Activated CD8-positive, alpha-beta memory T cell treated with anti-CD3 and anti-CD28 coated beads for 36 hours (primary cell): ENCODE data around the gene THEM5. TPM values are rescaled to one million over a fixed set of nuclear protein-coding genes. Genes with fewer than 3 reads are reported as not detected.
"Not testable (repeated sequence)": the region's sequence is repeated elsewhere in the genome, so short reads cannot be mapped to it uniquely, and the experiment has no call there.

Experiments
- CTCF ChIA-PET: fragments of 350-600 bp; sonication (Branson Sonifier 250); formaldehyde crosslinking; loops from one replicate; lab custom pipeline; 2021; ENCODE audit warnings: antibody characterized with exemption; lab: Charles Lee
- POLR2A ChIA-PET: fragments of 350-600 bp; sonication (Branson Sonifier 250); formaldehyde crosslinking; loops from one replicate; lab custom pipeline; 2021; ENCODE audit warnings: antibody characterized with exemption; lab: Charles Lee
- total RNA-seq, 2 experiments: library from RNA; stranded (reverse); gene quantifications; one replicate each; pipeline ENCODE4 v1.2.3, GENCODE V29; 2021

Gene THEM5
- total RNA-seq: not detected

DNA sequence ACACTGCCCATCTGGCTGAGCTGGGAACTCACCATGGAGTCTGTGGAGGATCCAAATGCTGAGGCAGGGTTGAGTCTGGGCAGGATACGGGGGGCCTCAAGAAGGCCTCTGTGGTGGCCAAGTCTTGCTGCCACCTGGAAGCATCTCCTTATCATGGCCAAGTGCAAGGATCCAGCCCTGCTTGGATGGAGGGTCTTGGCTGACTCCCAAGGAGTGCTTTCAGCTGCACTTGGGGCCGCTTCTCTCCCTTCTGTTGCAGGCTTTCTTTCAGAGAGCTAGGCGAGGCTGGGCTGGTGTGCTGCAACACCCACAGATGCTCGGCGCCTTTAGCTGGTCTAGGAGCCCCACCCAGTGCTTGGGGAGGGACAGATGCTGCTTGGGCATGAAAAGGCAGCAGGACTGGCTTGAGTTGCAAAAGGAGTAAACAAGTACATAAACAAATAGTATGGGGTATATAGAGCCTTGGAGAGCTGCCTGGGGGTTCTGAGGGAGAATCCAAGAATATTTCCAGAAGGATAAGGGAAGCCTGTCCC is at the start of gene THEM5:
THEM5 (minus strand) TSS at position 302 of the 533 bp plus-strand sequence; CDS start at position 155, 147 bp downstream.
- POLR2A ChIA-PET: no interaction called here
- CTCF ChIA-PET: interaction anchor here (0.6 to 1.1 kb wide), 2 partner anchors 12 to 13 kb away, joined by 3 to 5 read pairs; partner anchors contain the start of gene C2CD4D

DNA sequence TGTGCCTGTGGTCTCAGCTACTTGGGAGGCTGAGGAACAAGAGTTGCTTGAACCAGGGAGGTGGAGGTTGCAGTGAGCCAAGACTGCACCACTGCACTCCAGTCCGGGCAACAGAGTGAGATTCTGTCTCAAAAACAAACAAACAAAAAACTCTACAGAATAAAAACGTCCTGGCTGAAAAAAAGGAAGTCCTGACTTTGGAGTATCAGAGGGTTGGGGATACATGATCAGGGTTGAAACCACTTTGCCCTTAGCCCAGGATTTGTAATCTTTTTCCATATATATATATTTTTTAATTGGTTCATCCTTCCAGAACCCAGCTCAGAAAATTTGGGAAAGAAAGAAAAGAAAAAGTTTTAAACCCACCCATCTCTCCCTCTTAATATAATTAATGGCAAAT is 49.3 kb upstream of the THEM5 start:
- CTCF ChIA-PET: no interaction called here
- POLR2A ChIA-PET: no interaction called here

- CTCF ChIA-PET, POLR2A ChIA-PET: not testable (repeated sequence)
These were observed 47.3 kb upstream of the THEM5 start for GRCh38 chr1:151900804-151901203.

- CTCF ChIA-PET: interaction anchor here (1.3 to 1.6 kb wide), 3 partner anchors 36 to 164 kb away, joined by 4 to 5 read pairs (median 4); no protein-coding TSS in a partner anchor
- POLR2A ChIA-PET: interaction anchor here (0.5 kb wide), 1 partner anchor 28 kb away, joined by 3 read pairs; no protein-coding TSS in a partner anchor
These were observed 45.0 kb upstream of the THEM5 start for GRCh38 chr1:151898519-151898991.

- ChIA-PET POLR2A (no interaction called here), CTCF (interaction anchor here (1.3 to 2.4 kb wide), 4 partner anchors 36 to 163 kb away, joined by 4 to 8 read pairs (median 4); no protein-coding TSS in a partner anchor)
These were observed 44.5 kb upstream of the THEM5 start for GRCh38 chr1:151897991-151898431.

DNA sequence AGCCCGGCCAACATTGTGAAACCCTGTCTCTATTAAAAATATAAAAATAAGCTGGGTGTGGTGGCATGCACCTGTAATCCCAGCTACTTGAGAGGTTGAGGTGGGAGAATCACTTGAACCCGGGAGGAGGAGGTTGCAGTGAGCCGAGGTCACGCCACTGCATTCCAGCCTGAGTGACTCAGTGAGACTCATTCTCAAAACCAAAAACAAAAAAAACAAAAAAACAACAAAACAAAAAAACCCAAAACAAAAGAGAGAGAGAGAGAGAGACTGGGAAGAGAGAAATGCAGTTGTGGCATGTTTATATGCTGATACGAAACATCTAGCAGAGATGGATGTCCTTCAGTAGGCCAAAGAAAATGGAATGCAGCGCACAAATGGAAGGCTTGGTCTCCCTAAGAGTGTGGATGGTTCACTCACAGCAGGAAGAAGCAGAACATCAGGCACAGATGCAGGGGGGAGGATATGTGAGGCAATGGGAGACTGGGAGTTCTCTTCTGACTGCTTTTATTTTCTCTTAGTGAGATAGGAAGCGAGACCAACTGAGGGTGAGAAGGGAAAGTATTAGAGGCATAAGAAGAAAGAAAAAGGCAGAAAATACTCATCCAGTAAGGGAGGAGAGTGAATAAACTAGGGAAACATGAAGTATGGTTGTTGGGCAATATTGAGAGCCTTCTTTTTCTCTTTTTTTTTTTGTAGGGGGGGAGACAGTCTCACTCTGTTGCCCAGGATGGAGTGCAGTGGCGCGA is 39.8 kb upstream of the THEM5 start:
- ChIA-PET POLR2A (no interaction called here), CTCF (no interaction called here)

- ChIA-PET CTCF (no interaction called here), POLR2A (no interaction called here)
These were observed 38.7 kb upstream of the THEM5 start for GRCh38 chr1:151892190-151892589.

- CTCF ChIA-PET: no interaction called here
- POLR2A ChIA-PET: no interaction called here
These were observed 38.0 kb upstream of the THEM5 start for GRCh38 chr1:151891512-151891911.

GRCh38 chr1:151888972-151889570 is 35.6 kb upstream of the THEM5 start:
- CTCF ChIA-PET: interaction anchor here (1.0 to 1.6 kb wide), 3 partner anchors 45 to 126 kb away, joined by 3 to 5 read pairs (median 3); no protein-coding TSS in a partner anchor
- POLR2A ChIA-PET: no interaction called here

- POLR2A ChIA-PET: no interaction called here
These were observed 33.5 kb upstream of the THEM5 start for GRCh38 chr1:151887028-151887427.

GRCh38 chr1:151885479-151885878 is 32.0 kb upstream of the THEM5 start:
- CTCF ChIA-PET: no interaction called here
- POLR2A ChIA-PET: no interaction called here

More at GRCh38 chr1:151887028-151887427, 33.5 kb upstream of the THEM5 start:
- CTCF ChIA-PET: no interaction called here

- CTCF ChIA-PET, POLR2A ChIA-PET: not testable (repeated sequence)
These were observed 31.4 kb upstream of the THEM5 start for GRCh38 chr1:151884879-151885278.

DNA sequence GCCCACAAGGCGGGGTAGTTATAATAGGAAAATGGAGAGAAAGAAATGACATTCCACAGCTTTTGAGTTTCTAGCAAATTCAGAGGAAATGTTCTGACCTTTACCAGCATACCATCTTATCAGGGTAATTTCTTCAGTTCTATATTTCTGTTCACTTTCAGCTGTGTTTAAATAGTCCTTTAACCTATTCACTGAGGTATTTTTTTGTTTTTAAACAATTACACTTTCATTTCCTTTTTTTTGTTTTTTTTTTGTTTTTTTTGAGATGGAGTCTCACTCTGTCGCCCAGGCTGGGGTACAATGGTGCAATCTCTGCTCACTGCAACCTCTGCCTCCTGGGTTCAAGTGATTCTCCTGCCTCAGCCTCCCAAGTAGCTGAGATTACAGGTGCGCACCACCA is 30.9 kb upstream of the THEM5 start:
- CTCF ChIA-PET, POLR2A ChIA-PET: not testable (repeated sequence)

- POLR2A ChIA-PET, CTCF ChIA-PET: not testable (repeated sequence)
These were observed 30.4 kb upstream of the THEM5 start for GRCh38 chr1:151883898-151884297.

GRCh38 chr1:151882918-151883317 is 29.4 kb upstream of the THEM5 start:
- POLR2A ChIA-PET, CTCF ChIA-PET: not testable (repeated sequence)

DNA sequence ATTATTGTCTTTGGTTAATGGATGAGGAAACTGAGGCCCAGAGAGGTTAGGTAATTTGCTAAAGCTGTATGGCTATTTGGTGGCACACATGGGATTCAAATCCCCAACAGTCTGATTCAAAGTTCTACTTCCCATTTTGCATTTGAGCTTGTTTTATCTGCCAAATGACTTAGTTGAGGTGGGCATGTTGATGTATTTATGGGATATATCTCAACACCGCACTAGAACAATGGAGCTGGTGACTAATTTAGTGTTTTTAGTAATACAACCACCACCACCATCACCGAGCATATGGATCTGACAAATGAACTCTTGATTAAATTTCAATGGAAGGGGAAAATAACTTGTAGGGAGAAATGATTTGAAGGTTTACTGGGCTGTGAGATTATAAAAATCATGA is 29.0 kb upstream of the THEM5 start:
- POLR2A ChIA-PET: no interaction called here

GRCh38 chr1:151881479-151881878 is 28.0 kb upstream of the THEM5 start:
- POLR2A ChIA-PET: no interaction called here
- CTCF ChIA-PET: interaction anchor here (0.6 to 1.4 kb wide), 2 partner anchors 18 to 346 kb away, joined by 3 read pairs; no protein-coding TSS in a partner anchor

More for the DNA sequence above, 29.0 kb upstream of the THEM5 start:
- CTCF ChIA-PET: interaction anchor here (1.4 kb wide), 1 partner anchor 17 kb away, joined by 3 read pairs; no protein-coding TSS in a partner anchor

GRCh38 chr1:151875419-151876097 is 22.0 kb upstream of the THEM5 start:
- POLR2A ChIA-PET: no interaction called here
- CTCF ChIA-PET: no interaction called here

- POLR2A ChIA-PET, CTCF ChIA-PET: not testable (repeated sequence)
These were observed 19.3 kb upstream of the THEM5 start for GRCh38 chr1:151872776-151873175.
